ENCODE measurements around the gene GALK1. TPM values are rescaled to one million over a fixed set of nuclear protein-coding genes. Genes with fewer than 3 reads are reported as not detected.

Gene GALK1
- total RNA-seq, 2 experiments from 2014 or later, result 46.1 to 53.7 TPM

GRCh38 chr17:75734674-75735294 lies 30.2 kb downstream of the GALK1 start:
- Mint-ChIP-seq H3K4me1 (peaks cover 14% of the 10 kb centered on the region), H3K9me3 (ENCODE audit: low read depth) (no peaks in the 10 kb centered on the region), H3K4me3 (no peak overlapping the region), H3K27ac (no peak overlapping the region), H3K36me3 (no peaks in the 10 kb centered on the region), H3K27me3 (no peaks in the 10 kb centered on the region)
- no peak for DNase-seq
- CTCF ChIA-PET, result interaction anchor here (0.6 to 4.9 kb wide), 6 partner anchors 14 to 102 kb away, joined by 3 to 33 read pairs (median 4); no protein-coding TSS in a partner anchor
- no peak for ATAC-seq

DNA sequence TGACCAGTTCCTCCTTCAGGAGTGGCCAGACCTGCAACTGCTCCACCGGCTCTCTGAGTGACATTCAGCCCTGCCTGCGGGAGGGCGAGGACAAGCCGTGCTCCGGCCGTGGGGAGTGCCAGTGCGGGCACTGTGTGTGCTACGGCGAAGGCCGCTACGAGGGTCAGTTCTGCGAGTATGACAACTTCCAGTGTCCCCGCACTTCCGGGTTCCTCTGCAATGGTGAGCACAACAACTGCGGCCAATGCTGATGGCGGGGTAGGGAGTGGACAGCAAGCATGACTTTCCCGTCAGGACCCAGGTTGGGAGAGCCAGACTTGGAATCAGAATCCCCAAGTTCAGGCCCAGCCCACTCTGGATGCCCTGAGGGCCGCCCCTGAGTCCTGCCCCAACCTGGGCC lies 31.5 kb downstream of the GALK1 start:
- no peaks in the 10 kb centered on the region for H3K27me3 Mint-ChIP-seq
- H3K4me1 Mint-ChIP-seq, result peaks cover 14% of the 10 kb centered on the region
- H3K36me3 Mint-ChIP-seq, result no peaks in the 10 kb centered on the region
- CTCF ChIA-PET, result interaction anchor here (4.9 kb wide), 1 partner anchor 16 kb away, joined by 33 read pairs; no protein-coding TSS in a partner anchor
- H3K9me3 Mint-ChIP-seq (ENCODE audit: low read depth), result no peaks in the 10 kb centered on the region
- no peak overlapping the region for H3K27ac Mint-ChIP-seq
- no peak for ATAC-seq
- H3K4me3 Mint-ChIP-seq, result no peak overlapping the region
- DNase-seq, result no peak

GRCh38 chr17:75731716-75732498 lies 33.1 kb downstream of the GALK1 start:
- Mint-ChIP-seq H3K27me3 (no peaks in the 10 kb centered on the region), H3K27ac (no peak overlapping the region), H3K36me3 (no peaks in the 10 kb centered on the region), H3K4me1 (peaks cover 4% of the 10 kb centered on the region), H3K4me3 (no peak overlapping the region), H3K9me3 (ENCODE audit: low read depth) (no peaks in the 10 kb centered on the region)
- no peak for ATAC-seq
- no peak for DNase-seq
- CTCF ChIA-PET, result interaction anchor here (0.7 to 4.9 kb wide), 3 partner anchors 9 to 17 kb away, joined by 5 to 33 read pairs (median 5); no protein-coding TSS in a partner anchor

GRCh38 chr17:75731086-75731715 lies 33.8 kb downstream of the GALK1 start:
- CTCF ChIA-PET, result interaction anchor here (1.1 to 1.9 kb wide), 2 partner anchors 17 to 94 kb away, joined by 3 to 5 read pairs; no protein-coding TSS in a partner anchor
- no peaks in the 10 kb centered on the region for H3K9me3 Mint-ChIP-seq (ENCODE audit: low read depth)
- peaks cover 4% of the 10 kb centered on the region for H3K4me1 Mint-ChIP-seq
- H3K27ac Mint-ChIP-seq, result no peak overlapping the region
- ATAC-seq (no peak), DNase-seq (no peak)
- no peaks in the 10 kb centered on the region for H3K36me3 Mint-ChIP-seq
- no peak overlapping the region for H3K4me3 Mint-ChIP-seq
- no peaks in the 10 kb centered on the region for H3K27me3 Mint-ChIP-seq

GRCh38 chr17:75730065-75730464 lies 34.9 kb downstream of the GALK1 start:
- DNase-seq, result no peak
- CTCF ChIA-PET, result interaction anchor here (0.8 to 2.0 kb wide), 2 partner anchors 18 to 97 kb away, joined by 3 to 9 read pairs; partner anchors contain the start of gene SMIM5
- no peak overlapping the region for H3K27ac Mint-ChIP-seq
- H3K4me1 Mint-ChIP-seq, result peaks cover 4% of the 10 kb centered on the region
- H3K36me3 Mint-ChIP-seq, result no peaks in the 10 kb centered on the region
- H3K4me3 Mint-ChIP-seq, result no peak overlapping the region
- H3K27me3 Mint-ChIP-seq, result no peaks in the 10 kb centered on the region
- no peak for ATAC-seq
- H3K9me3 Mint-ChIP-seq (ENCODE audit: low read depth), result no peaks in the 10 kb centered on the region

- Mint-ChIP-seq H3K27me3 (no peaks in the 10 kb centered on the region), H3K4me1 (no peaks in the 10 kb centered on the region), H3K36me3 (no peaks in the 10 kb centered on the region), H3K4me3 (no peak overlapping the region), H3K9me3 (ENCODE audit: low read depth) (no peaks in the 10 kb centered on the region), H3K27ac (no peak overlapping the region)
- no peak for ATAC-seq
- CTCF ChIA-PET, result interaction anchor here (0.8 to 2.0 kb wide), 3 partner anchors 18 to 96 kb away, joined by 3 to 9 read pairs (median 3); partner anchors contain the start of gene SMIM5
- no peak for DNase-seq
Observed at GRCh38 chr17:75729351-75729750, 35.6 kb downstream of the GALK1 start.

DNA sequence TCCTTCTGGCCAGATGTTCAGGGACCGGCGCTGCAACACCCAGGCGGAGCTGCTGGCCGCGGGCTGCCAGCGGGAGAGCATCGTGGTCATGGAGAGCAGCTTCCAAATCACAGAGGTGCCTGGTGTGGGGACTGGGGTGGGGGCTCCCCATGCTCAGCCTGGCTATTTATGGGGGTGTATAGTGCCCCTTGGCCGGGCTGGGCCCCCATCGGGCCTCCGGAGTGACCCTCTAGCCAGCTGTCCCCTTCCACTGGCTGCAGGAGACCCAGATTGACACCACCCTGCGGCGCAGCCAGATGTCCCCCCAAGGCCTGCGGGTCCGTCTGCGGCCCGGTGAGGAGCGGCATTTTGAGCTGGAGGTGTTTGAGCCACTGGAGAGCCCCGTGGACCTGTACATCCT lies 37.6 kb downstream of the GALK1 start:
- Mint-ChIP-seq H3K4me1 (no peaks in the 10 kb centered on the region), H3K27me3 (peaks cover under 1% of the 10 kb centered on the region), H3K9me3 (ENCODE audit: low read depth) (no peaks in the 10 kb centered on the region), H3K36me3 (no peaks in the 10 kb centered on the region), H3K27ac (no peak overlapping the region), H3K4me3 (no peak overlapping the region)
- CTCF ChIA-PET, result interaction anchor here (3.0 kb wide), 1 partner anchor 95 kb away, joined by 11 read pairs; the partner anchor contains the start of gene SMIM5
- ATAC-seq, result no peak
- no peak for DNase-seq

DNA sequence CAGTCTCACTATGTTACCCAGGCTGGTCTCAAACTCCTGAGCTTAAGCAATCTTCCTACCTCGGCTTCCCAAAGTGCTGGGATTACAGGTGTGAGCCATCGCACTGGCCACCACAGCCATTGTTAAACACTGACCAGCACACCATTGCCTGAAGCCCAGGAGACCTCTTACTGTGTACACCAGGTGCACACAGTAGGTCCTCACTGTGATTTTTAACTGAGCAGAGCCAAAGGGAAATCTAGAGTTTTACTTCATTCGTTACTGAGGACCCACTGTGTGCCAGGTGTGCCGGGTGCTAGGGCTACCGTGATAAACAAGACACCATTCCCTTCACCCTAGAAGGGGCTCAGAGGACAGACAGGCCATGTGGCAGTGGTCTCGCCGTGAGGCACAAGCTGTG lies 39.5 kb downstream of the GALK1 start:
- peaks cover 8% of the 10 kb centered on the region for H3K27me3 Mint-ChIP-seq
- H3K9me3 Mint-ChIP-seq (ENCODE audit: low read depth), result no peaks in the 10 kb centered on the region
- H3K4me3 Mint-ChIP-seq, result no peak overlapping the region
- CTCF ChIA-PET, result interaction anchor here (1.6 to 3.0 kb wide), 2 partner anchors 25 to 93 kb away, joined by 6 to 11 read pairs; partner anchors contain the start of gene SMIM5
- no peak for ATAC-seq
- H3K27ac Mint-ChIP-seq, result no peak overlapping the region
- DNase-seq, result no peak
- no peaks in the 10 kb centered on the region for H3K36me3 Mint-ChIP-seq
- peaks cover 1% of the 10 kb centered on the region for H3K4me1 Mint-ChIP-seq

- CTCF ChIA-PET, result interaction anchor here (0.9 to 3.0 kb wide), 4 partner anchors 26 to 91 kb away, joined by 3 to 11 read pairs (median 4); partner anchors contain the start of gene SMIM5
- peaks cover 3% of the 10 kb centered on the region for H3K4me1 Mint-ChIP-seq
- peaks cover 20% of the 10 kb centered on the region for H3K27me3 Mint-ChIP-seq
- H3K9me3 Mint-ChIP-seq (ENCODE audit: low read depth), result no peaks in the 10 kb centered on the region
- no peak for ATAC-seq
- no peaks in the 10 kb centered on the region for H3K36me3 Mint-ChIP-seq
- H3K4me3 Mint-ChIP-seq, result no peak overlapping the region
- no peak overlapping the region for H3K27ac Mint-ChIP-seq
- DNase-seq, result no peak
Observed at GRCh38 chr17:75724016-75725003, 40.7 kb downstream of the GALK1 start.

DNA sequence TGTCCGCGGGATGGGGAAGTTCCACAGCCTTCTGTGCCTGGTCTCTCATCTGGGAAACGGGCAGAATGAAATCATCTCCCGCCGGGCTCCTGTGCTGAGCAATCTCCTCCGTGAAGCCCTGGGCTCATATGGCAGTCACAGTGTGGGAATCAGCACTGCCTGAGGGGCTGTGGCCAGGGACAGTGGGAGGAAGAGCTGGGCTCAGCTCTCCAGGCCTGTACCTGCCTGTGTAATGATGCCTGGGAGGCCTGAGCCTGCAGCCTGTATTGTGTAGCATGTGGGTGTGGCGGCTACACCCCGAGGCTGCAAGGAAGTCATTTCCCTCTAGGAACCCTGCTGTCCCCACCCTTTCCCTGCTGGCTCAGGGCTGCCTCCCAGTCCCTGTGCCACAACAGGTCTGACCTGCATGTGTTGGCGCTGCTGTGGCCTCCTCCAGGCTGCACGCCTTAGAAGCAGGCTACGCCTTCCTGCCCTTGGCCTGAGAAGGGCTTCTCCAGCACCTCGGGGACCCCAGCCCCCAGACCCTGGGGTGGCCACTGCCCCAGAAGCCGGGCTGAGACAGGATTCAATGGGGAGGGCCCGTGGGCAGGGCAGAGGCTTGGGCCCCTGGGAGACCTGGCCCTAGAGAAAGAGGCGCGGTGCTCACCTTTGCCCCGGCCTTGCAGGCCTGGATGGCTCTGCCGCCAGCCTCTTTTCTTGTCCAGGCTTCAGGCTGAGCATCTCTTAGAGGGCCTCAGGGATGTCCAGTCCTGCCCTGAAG lies 41.6 kb downstream of the GALK1 start:
- no peak for ATAC-seq
- H3K4me3 Mint-ChIP-seq, result no peak overlapping the region
- no peak overlapping the region for H3K27ac Mint-ChIP-seq
- DNase-seq, result no peak
- H3K27me3 Mint-ChIP-seq, result peaks cover 24% of the 10 kb centered on the region
- H3K9me3 Mint-ChIP-seq (ENCODE audit: low read depth), result no peaks in the 10 kb centered on the region
- H3K36me3 Mint-ChIP-seq, result no peaks in the 10 kb centered on the region
- peaks cover 3% of the 10 kb centered on the region for H3K4me1 Mint-ChIP-seq
- CTCF ChIA-PET, result interaction anchor here (0.9 kb wide), 1 partner anchor 90 kb away, joined by 3 read pairs; the partner anchor contains the start of gene SMIM5

- no peaks in the 10 kb centered on the region for H3K9me3 Mint-ChIP-seq (ENCODE audit: low read depth)
- no peak overlapping the region for H3K4me3 Mint-ChIP-seq
- no peak overlapping the region for H3K27ac Mint-ChIP-seq
- peaks cover 3% of the 10 kb centered on the region for H3K4me1 Mint-ChIP-seq
- CTCF ChIA-PET, result interaction anchor here (1.5 to 4.9 kb wide), 2 partner anchors 27 to 90 kb away, joined by 4 to 41 read pairs; no protein-coding TSS in a partner anchor
- ATAC-seq, result no peak
- peaks cover 26% of the 10 kb centered on the region for H3K27me3 Mint-ChIP-seq
- H3K36me3 Mint-ChIP-seq, result no peaks in the 10 kb centered on the region
- DNase-seq, result no peak
Observed at GRCh38 chr17:75722542-75723095, 42.4 kb downstream of the GALK1 start.

Data from activated CD8-positive, alpha-beta memory T cell treated with anti-CD3 and anti-CD28 coated beads, Interleukin-2, amount 10 ng/mL, durations not matched to agents 7 days and 5 days (primary cell).